Measurements from ENCODE around the gene CYBC1. TPM values are rescaled to one million over a fixed set of nuclear protein-coding genes. Genes with fewer than 3 reads are reported as not detected.

Gene CYBC1
- total and polyA plus RNA-seq, 2 of the 4 experiments (the other 2 are of a cell fraction), result 75.1 to 76.7 TPM

DNA sequence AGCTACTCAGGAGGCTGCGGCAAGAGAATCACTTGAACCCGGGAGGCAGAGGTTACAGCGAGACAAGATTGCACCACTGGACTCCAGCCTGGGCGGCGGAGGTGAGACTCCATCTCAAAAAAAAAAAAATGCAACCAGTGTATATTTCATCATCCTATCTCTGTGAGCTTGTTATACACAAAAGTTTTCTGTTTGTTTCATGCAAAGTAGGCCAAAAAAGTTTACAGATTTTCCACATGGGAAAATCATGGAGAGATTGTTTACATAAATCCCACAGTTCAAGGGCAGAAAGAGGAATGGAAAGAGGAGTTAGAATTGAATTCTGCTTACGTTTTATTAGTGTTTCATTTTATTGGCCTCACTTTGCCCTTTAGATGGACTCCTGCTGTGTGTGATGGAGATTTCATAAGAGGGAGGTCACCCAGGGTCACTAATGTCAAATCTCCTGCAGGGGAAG lies 32.7 kb upstream of the CYBC1 start:
- POLR2A ChIA-PET (ENCODE audit: unreplicated experiment), result no interaction called here
- in situ Hi-C loops (cut with MboI; ENCODE audit: low sequenced_read_pairs), result no loop called here
- H3K14ac ChIP-seq (replicated peaks; ENCODE audit: low read depth, low read length), result no peak overlapping the region
- BruUV-seq (replicated peaks), result no TSS peak
- no peak overlapping the region for H2AK5ac ChIP-seq (ENCODE audit: low read depth, low read length)
- TF ChIP-seq FOS (IDR thresholded peaks at IDR 0.05; ENCODE audit: low read depth, low read length) (no peak), MAZ (IDR thresholded peaks at IDR 0.05; ENCODE audit: borderline replicate concordance, low read depth, low read length) (no peak), CHD1 (IDR thresholded peaks at IDR 0.05; ENCODE audit: low read depth, low read length) (no peak), RFX5 (IDR thresholded peaks at IDR 0.05; ENCODE audit: low read depth, low read length) (no peak), CEBPB (IDR thresholded peaks at IDR 0.05; ENCODE audit: low read depth, low read length) (no peak), NFE2L2 (IDR thresholded peaks at IDR 0.05; ENCODE audit: low read depth, low read length) (no peak), POLR2A (IDR thresholded peaks at IDR 0.05; ENCODE audit: low read depth, low read length) (no peak), MXI1 (IDR thresholded peaks at IDR 0.05; ENCODE audit: borderline replicate concordance, low read depth, low read length) (no peak), RCOR1 (IDR thresholded peaks at IDR 0.05; ENCODE audit: insufficient replicate concordance, low read length) (no peak), BHLHE40 (IDR thresholded peaks at IDR 0.05; ENCODE audit: low read depth, low read length) (no peak), SMC3 (IDR thresholded peaks at IDR 0.05; ENCODE audit: low read depth, low read length) (no peak), RAD21 (IDR thresholded peaks at IDR 0.05; ENCODE audit: low read length) (no peak), MAFK (IDR thresholded peaks at IDR 0.05; ENCODE audit: low read depth, low read length) (no peak)
- TF ChIP-seq, protein P1, sequence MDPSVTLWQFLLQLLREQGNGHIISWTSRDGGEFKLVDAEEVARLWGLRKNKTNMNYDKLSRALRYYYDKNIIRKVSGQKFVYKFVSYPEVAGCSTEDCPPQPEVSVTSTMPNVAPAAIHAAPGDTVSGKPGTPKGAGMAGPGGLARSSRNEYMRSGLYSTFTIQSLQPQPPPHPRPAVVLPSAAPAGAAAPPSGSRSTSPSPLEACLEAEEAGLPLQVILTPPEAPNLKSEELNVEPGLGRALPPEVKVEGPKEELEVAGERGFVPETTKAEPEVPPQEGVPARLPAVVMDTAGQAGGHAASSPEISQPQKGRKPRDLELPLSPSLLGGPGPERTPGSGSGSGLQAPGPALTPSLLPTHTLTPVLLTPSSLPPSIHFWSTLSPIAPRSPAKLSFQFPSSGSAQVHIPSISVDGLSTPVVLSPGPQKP (IDR thresholded peaks at IDR 0.05; ENCODE audit: borderline replicate concordance, low read depth, low read length), result no peak
- TF ChIP-seq, protein P2, sequence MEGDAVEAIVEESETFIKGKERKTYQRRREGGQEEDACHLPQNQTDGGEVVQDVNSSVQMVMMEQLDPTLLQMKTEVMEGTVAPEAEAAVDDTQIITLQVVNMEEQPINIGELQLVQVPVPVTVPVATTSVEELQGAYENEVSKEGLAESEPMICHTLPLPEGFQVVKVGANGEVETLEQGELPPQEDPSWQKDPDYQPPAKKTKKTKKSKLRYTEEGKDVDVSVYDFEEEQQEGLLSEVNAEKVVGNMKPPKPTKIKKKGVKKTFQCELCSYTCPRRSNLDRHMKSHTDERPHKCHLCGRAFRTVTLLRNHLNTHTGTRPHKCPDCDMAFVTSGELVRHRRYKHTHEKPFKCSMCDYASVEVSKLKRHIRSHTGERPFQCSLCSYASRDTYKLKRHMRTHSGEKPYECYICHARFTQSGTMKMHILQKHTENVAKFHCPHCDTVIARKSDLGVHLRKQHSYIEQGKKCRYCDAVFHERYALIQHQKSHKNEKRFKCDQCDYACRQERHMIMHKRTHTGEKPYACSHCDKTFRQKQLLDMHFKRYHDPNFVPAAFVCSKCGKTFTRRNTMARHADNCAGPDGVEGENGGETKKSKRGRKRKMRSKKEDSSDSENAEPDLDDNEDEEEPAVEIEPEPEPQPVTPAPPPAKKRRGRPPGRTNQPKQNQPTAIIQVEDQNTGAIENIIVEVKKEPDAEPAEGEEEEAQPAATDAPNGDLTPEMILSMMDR (conservative IDR thresholded peaks at IDR 0.05; ENCODE audit: low read depth, low read length), result no peak
- TF ChIP-seq, protein P3, sequence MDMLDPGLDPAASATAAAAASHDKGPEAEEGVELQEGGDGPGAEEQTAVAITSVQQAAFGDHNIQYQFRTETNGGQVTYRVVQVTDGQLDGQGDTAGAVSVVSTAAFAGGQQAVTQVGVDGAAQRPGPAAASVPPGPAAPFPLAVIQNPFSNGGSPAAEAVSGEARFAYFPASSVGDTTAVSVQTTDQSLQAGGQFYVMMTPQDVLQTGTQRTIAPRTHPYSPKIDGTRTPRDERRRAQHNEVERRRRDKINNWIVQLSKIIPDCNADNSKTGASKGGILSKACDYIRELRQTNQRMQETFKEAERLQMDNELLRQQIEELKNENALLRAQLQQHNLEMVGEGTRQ (IDR thresholded peaks at IDR 0.05; ENCODE audit: low read depth, low read length), result no peak
- DNase-seq, result no peak
- H3K4me3 ChIP-seq (ENCODE audit: insufficient read depth, low read depth, low read length), result no peak overlapping the region
- H2AFZ ChIP-seq (replicated peaks; ENCODE audit: low read length, poor library complexity), result no peak overlapping the region
- H4K8ac ChIP-seq (ENCODE audit: low read depth in 2 of 2, low read length in 2 of 2), result no peak overlapping the region
- no peak overlapping the region for H2BK20ac ChIP-seq (ENCODE audit: low read depth, low read length)
- H3K9ac ChIP-seq (ENCODE audit: low read depth, low read length), result no peak overlapping the region
- no peaks in the 10 kb centered on the region for H3K79me1 ChIP-seq (ENCODE audit: low read depth in 1 of 2, low read length in 2 of 2)
- no peaks in the 10 kb centered on the region for H3K4me1 ChIP-seq (ENCODE audit: control insufficient read depth, insufficient read depth, low read length)
- no peak overlapping the region for H3K23ac ChIP-seq (ENCODE audit: low read depth, low read length)
- no peak overlapping the region for H2BK15ac ChIP-seq (ENCODE audit: low read depth, low read length)
- H4K20me1 ChIP-seq (ENCODE audit: insufficient read depth, low read length), result no peaks in the 10 kb centered on the region; the same call in 1 of the 2 replicates
- H3K56ac ChIP-seq (ENCODE audit: extremely low read depth, insufficient read depth, low read length), result no peak overlapping the region
- CTCF ChIA-PET, result interaction anchor here (0.7 kb wide), 1 partner anchor 10 kb away, joined by 4 read pairs; no protein-coding TSS in a partner anchor
- dilution Hi-C loops (cut with HindIII; ENCODE audit: low sequenced_read_pairs, unreplicated experiment), result no loop called here
- no peaks in the 10 kb centered on the region for H3K27me3 ChIP-seq (ENCODE audit: control insufficient read depth, insufficient read depth, low read length)
- no peak for ATAC-seq (ENCODE audit: low read depth)
- intact Hi-C loops (cut with micrococcal nuclease), result no loop called here
- H3K18ac ChIP-seq (ENCODE audit: low read depth, low read length), result no peak overlapping the region
- no peak overlapping the region for H3K27ac ChIP-seq (ENCODE audit: insufficient read depth, low read length)
- no peak overlapping the region for H4K91ac ChIP-seq (ENCODE audit: insufficient read depth, low read depth, low read length)
- no peaks in the 10 kb centered on the region for H3K9me3 ChIP-seq (ENCODE audit: control insufficient read depth, insufficient read depth, low read length)
- H2AK9ac ChIP-seq (replicated peaks; ENCODE audit: low read depth, low read length, poor library complexity), result no peak overlapping the region
- no peak overlapping the region for H2BK5ac ChIP-seq (ENCODE audit: low read depth, low read length, poor library complexity, severe bottlenecking)
- H4K5ac ChIP-seq (ENCODE audit: low read depth, low read length), result no peak overlapping the region
- H3K9me1 ChIP-seq (ENCODE audit: insufficient read depth, low read length), result no peaks in the 10 kb centered on the region
- H3K4ac ChIP-seq (ENCODE audit: low read depth, low read length), result no peak overlapping the region
- H3K36me3 ChIP-seq (ENCODE audit: control insufficient read depth, insufficient read depth, low read length), result peaks cover 73% of the 10 kb centered on the region
- H2BK120ac ChIP-seq (ENCODE audit: low read depth, low read length), result no peak overlapping the region
- whole genome bisulfite sequencing, 2 experiments (ENCODE audit: extremely low coverage in 2 of 2, insufficient read length in 1 of 2), result 88% methylated on average over 3 of the region's 6 CpGs; no CpG with 5 or more reads in 1 of the 2 experiments
- no peak overlapping the region for H3K4me2 ChIP-seq (ENCODE audit: low read depth, low read length)

Data from IMR-90 (cell line).